ENCODE measurements around the gene FTO. TPM values are rescaled to one million over a fixed set of nuclear protein-coding genes. Genes with fewer than 3 reads are reported as not detected.

Gene FTO
- total and polyA plus RNA-seq, 2 of the 8 experiments (the other 6 are each of a cell fraction or from before 2014, with no cell fraction given), result 34.5 to 59.8 TPM

DNA sequence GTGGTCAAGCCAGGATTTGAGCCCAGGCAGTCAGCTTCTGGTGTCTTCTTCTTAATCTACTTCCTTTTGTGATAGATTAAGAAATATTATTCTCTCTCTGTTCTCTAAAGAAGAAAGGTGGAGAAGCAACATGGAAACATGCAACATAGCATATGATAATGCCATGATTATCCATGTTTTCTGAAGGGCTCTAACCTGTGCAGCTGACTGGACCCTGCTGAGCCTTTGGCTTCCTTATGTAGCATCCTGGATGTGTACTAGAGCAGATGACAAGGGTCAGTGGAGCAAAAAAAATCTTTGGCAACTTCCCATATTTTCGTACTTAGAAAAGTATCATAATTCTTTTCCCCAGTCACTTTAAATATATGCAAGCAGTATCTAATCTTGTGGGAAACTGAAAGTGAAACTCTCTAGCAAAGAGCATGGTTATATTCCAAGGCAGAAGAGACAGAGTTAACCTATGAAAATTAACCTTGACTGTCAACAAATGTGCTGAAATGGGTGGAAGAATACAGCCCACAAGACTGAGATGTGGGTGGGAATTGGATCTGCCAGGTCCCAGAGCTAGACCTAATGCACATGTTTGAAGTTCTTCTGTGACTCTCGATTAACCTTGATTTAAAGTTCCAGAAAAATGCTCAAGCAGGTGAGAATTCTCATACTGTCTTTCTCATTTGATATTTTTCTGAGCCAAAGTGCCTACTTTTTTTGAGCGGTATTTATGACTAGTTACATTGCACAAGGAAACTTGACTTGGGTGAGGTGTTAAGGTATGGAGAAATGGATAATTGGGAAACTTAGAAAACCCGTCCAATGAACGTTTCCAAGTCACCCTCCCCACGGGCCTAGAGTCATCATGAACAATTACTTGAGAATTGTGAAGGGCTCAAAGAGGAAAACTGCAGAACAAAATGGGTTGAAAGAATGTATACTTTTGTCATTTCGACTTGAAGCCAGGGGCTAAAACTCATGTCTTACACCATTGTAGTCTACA is 248.6 kb downstream of the FTO start (continued):
- no peak for TF ChIP-seq RBBP5 (IDR thresholded peaks at IDR 0.05; ENCODE audit: borderline replicate concordance, low read depth, low read length)
- TF ChIP-seq KDM4A (IDR thresholded peaks at IDR 0.05; ENCODE audit: low read depth, low read length, severe bottlenecking), result no peak
- no peak for TF ChIP-seq SP1 (IDR thresholded peaks at IDR 0.05; ENCODE audit: low read depth, low read length)
- no peak for TF ChIP-seq SP2 (IDR thresholded peaks at IDR 0.05; ENCODE audit: low read length)
- no peak for TF ChIP-seq POLR2AphosphoS5 (IDR thresholded peaks at IDR 0.05; ENCODE audit: low read depth, low read length)
- TF ChIP-seq, protein P1, sequence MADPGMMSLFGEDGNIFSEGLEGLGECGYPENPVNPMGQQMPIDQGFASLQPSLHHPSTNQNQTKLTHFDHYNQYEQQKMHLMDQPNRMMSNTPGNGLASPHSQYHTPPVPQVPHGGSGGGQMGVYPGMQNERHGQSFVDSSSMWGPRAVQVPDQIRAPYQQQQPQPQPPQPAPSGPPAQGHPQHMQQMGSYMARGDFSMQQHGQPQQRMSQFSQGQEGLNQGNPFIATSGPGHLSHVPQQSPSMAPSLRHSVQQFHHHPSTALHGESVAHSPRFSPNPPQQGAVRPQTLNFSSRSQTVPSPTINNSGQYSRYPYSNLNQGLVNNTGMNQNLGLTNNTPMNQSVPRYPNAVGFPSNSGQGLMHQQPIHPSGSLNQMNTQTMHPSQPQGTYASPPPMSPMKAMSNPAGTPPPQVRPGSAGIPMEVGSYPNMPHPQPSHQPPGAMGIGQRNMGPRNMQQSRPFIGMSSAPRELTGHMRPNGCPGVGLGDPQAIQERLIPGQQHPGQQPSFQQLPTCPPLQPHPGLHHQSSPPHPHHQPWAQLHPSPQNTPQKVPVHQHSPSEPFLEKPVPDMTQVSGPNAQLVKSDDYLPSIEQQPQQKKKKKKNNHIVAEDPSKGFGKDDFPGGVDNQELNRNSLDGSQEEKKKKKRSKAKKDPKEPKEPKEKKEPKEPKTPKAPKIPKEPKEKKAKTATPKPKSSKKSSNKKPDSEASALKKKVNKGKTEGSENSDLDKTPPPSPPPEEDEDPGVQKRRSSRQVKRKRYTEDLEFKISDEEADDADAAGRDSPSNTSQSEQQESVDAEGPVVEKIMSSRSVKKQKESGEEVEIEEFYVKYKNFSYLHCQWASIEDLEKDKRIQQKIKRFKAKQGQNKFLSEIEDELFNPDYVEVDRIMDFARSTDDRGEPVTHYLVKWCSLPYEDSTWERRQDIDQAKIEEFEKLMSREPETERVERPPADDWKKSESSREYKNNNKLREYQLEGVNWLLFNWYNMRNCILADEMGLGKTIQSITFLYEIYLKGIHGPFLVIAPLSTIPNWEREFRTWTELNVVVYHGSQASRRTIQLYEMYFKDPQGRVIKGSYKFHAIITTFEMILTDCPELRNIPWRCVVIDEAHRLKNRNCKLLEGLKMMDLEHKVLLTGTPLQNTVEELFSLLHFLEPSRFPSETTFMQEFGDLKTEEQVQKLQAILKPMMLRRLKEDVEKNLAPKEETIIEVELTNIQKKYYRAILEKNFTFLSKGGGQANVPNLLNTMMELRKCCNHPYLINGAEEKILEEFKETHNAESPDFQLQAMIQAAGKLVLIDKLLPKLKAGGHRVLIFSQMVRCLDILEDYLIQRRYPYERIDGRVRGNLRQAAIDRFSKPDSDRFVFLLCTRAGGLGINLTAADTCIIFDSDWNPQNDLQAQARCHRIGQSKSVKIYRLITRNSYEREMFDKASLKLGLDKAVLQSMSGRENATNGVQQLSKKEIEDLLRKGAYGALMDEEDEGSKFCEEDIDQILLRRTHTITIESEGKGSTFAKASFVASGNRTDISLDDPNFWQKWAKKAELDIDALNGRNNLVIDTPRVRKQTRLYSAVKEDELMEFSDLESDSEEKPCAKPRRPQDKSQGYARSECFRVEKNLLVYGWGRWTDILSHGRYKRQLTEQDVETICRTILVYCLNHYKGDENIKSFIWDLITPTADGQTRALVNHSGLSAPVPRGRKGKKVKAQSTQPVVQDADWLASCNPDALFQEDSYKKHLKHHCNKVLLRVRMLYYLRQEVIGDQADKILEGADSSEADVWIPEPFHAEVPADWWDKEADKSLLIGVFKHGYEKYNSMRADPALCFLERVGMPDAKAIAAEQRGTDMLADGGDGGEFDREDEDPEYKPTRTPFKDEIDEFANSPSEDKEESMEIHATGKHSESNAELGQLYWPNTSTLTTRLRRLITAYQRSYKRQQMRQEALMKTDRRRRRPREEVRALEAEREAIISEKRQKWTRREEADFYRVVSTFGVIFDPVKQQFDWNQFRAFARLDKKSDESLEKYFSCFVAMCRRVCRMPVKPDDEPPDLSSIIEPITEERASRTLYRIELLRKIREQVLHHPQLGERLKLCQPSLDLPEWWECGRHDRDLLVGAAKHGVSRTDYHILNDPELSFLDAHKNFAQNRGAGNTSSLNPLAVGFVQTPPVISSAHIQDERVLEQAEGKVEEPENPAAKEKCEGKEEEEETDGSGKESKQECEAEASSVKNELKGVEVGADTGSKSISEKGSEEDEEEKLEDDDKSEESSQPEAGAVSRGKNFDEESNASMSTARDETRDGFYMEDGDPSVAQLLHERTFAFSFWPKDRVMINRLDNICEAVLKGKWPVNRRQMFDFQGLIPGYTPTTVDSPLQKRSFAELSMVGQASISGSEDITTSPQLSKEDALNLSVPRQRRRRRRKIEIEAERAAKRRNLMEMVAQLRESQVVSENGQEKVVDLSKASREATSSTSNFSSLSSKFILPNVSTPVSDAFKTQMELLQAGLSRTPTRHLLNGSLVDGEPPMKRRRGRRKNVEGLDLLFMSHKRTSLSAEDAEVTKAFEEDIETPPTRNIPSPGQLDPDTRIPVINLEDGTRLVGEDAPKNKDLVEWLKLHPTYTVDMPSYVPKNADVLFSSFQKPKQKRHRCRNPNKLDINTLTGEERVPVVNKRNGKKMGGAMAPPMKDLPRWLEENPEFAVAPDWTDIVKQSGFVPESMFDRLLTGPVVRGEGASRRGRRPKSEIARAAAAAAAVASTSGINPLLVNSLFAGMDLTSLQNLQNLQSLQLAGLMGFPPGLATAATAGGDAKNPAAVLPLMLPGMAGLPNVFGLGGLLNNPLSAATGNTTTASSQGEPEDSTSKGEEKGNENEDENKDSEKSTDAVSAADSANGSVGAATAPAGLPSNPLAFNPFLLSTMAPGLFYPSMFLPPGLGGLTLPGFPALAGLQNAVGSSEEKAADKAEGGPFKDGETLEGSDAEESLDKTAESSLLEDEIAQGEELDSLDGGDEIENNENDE (IDR thresholded peaks at IDR 0.05; ENCODE audit: insufficient replicate concordance, low read length), result no peak
- TF ChIP-seq TCF12 (IDR thresholded peaks at IDR 0.05; ENCODE audit: low read depth, low read length), result no peak

Measured in H1 (cell line).